ENCODE results near the gene ENTPD6. TPM values are rescaled to one million over a fixed set of nuclear protein-coding genes. Genes with fewer than 3 reads are reported as not detected.

Gene ENTPD6
- polyA plus RNA-seq, 1 experiment: 70.8 TPM

GRCh38 chr20:25269057-25269832, 73.7 kb downstream of the ENTPD6 start:
- no peak for DNase-seq (ENCODE audit: low read depth)
- H3K27me3 ChIP-seq (ENCODE audit: control insufficient read depth, insufficient read depth, low read length): no peaks in the 10 kb centered on the region
- no peak overlapping the region for H3K4me3 ChIP-seq (ENCODE audit: low read depth, low read length)
- H3K36me3 ChIP-seq (ENCODE audit: control insufficient read depth, insufficient read depth, low read length): peaks cover 22% of the 10 kb centered on the region
- ChIA-PET CTCF (no interaction called here), POLR2A (no interaction called here)
- no peak for TF ChIP-seq CTCF (IDR thresholded peaks at IDR 0.05; ENCODE audit: insufficient read depth, low read depth, low read length)

GRCh38 chr20:25269833-25270170, 74.3 kb downstream of the ENTPD6 start:
- Histone ChIP-seq H3K4me3 (ENCODE audit: low read depth, low read length) (no peak overlapping the region), H3K27me3 (ENCODE audit: control insufficient read depth, insufficient read depth, low read length) (no peaks in the 10 kb centered on the region), H3K36me3 (ENCODE audit: control insufficient read depth, insufficient read depth, low read length) (peaks cover 26% of the 10 kb centered on the region)
- ChIA-PET CTCF (no interaction called here), POLR2A (no interaction called here)
- DNase-seq (ENCODE audit: low read depth): no peak
- no peak for TF ChIP-seq CTCF (IDR thresholded peaks at IDR 0.05; ENCODE audit: insufficient read depth, low read depth, low read length)

GRCh38 chr20:25270829-25271251, 75.3 kb downstream of the ENTPD6 start:
- CTCF ChIA-PET: no interaction called here
- Histone ChIP-seq H3K4me3 (ENCODE audit: low read depth, low read length) (no peak overlapping the region), H3K36me3 (ENCODE audit: control insufficient read depth, insufficient read depth, low read length) (peaks cover 32% of the 10 kb centered on the region), H3K27me3 (ENCODE audit: control insufficient read depth, insufficient read depth, low read length) (no peaks in the 10 kb centered on the region)
- POLR2A ChIA-PET: no interaction called here
- no peak for DNase-seq (ENCODE audit: low read depth)
- TF ChIP-seq CTCF (IDR thresholded peaks at IDR 0.05; ENCODE audit: insufficient read depth, low read depth, low read length): no peak

GRCh38 chr20:25271486-25272222, 76.1 kb downstream of the ENTPD6 start:
- POLR2A ChIA-PET: no interaction called here
- H3K4me3 ChIP-seq (ENCODE audit: low read depth, low read length): no peak overlapping the region

More at GRCh38 chr20:25271486-25272222, 76.1 kb downstream of the ENTPD6 start:
- TF ChIP-seq CTCF (IDR thresholded peaks at IDR 0.05; ENCODE audit: insufficient read depth, low read depth, low read length): no peak
- Histone ChIP-seq H3K27me3 (ENCODE audit: control insufficient read depth, insufficient read depth, low read length) (no peaks in the 10 kb centered on the region), H3K36me3 (ENCODE audit: control insufficient read depth, insufficient read depth, low read length) (peaks cover 40% of the 10 kb centered on the region)
- no peak for DNase-seq (ENCODE audit: low read depth)
- CTCF ChIA-PET: interaction anchor here (1.5 kb wide), 1 partner anchor 138 kb away, joined by 3 read pairs; no protein-coding TSS in a partner anchor
